ENCODE measurements around the gene NPIPB2. TPM values are rescaled to one million over a fixed set of nuclear protein-coding genes. Genes with fewer than 3 reads are reported as not detected.

The NPIPB2 gene
- total and polyA plus RNA-seq, 2 of the 13 experiments (the other 11 are each of a cell fraction or from before 2014, with no cell fraction given), result 1.8 to 4.1 TPM

GRCh38 chr16:11913425-11914079 is 28.3 kb downstream of the NPIPB2 start (continued):
- no peak for TF ChIP-seq PAWR (CRISPR knock-in tag; IDR thresholded peaks at IDR 0.05; ENCODE audit: borderline replicate concordance)
- TF ChIP-seq RFXANK (CRISPR knock-in tag; IDR thresholded peaks at IDR 0.05), result no peak
- 0 out of 2 replicates have a peak, but pooled peaks have one; percentile 21 for TF ChIP-seq FOXK1 (CRISPR knock-in tag; IDR thresholded peaks at IDR 0.05; ENCODE audit: borderline replicate concordance, low read depth)
- TF ChIP-seq REST (IDR thresholded peaks at IDR 0.05; ENCODE audit: borderline replicate concordance in 1 of 2, low read depth in 1 of 2, low read length in 2 of 2), result no peak
- TF ChIP-seq TEAD2 (CRISPR knock-in tag; IDR thresholded peaks at IDR 0.05), result no peak
- TF ChIP-seq ZNF788 (CRISPR knock-in tag; IDR thresholded peaks at IDR 0.05; ENCODE audit: borderline replicate concordance), result no peak
- no peak for TF ChIP-seq TGIF2 (CRISPR knock-in tag; IDR thresholded peaks at IDR 0.05)
- TF ChIP-seq CHD4 (IDR thresholded peaks at IDR 0.05; ENCODE audit: borderline replicate concordance, low read length), result no peak
- TF ChIP-seq MAF1 (CRISPR knock-in tag; IDR thresholded peaks at IDR 0.05; ENCODE audit: borderline replicate concordance), result no peak
- TF ChIP-seq ZNF703 (CRISPR knock-in tag; IDR thresholded peaks at IDR 0.05; ENCODE audit: borderline replicate concordance), result no peak
- no peak for TF ChIP-seq NR2F2 (IDR thresholded peaks at IDR 0.05; ENCODE audit: borderline replicate concordance, low read depth)
- TF ChIP-seq YY1 (IDR thresholded peaks at IDR 0.05; ENCODE audit: insufficient read depth, insufficient replicate concordance, low read depth, low read length), result peak; percentile 39
- 0 out of 2 replicates have a peak, but pooled peaks have one; percentile 29 for TF ChIP-seq ATF5 (CRISPR knock-in tag; IDR thresholded peaks at IDR 0.05; ENCODE audit: low read depth)
- TF ChIP-seq SUZ12 (IDR thresholded peaks at IDR 0.05; ENCODE audit: low read depth, low read length), result no peak
- no peak for TF ChIP-seq MED1 (CRISPR knock-in tag; IDR thresholded peaks at IDR 0.05)
- no peak for TF ChIP-seq PHF5A (CRISPR knock-in tag; IDR thresholded peaks at IDR 0.05; ENCODE audit: low read depth, unreplicated experiment)
- TF ChIP-seq SIN3B (IDR thresholded peaks at IDR 0.05; ENCODE audit: low read length), result no peak
- TF ChIP-seq ZNF256 (CRISPR knock-in tag; conservative IDR thresholded peaks at IDR 0.05), result no peak
- TF ChIP-seq ZNF282 (IDR thresholded peaks at IDR 0.05; ENCODE audit: partially characterized antibody), result no peak
- no peak for TF ChIP-seq ZKSCAN8 (CRISPR knock-in tag; IDR thresholded peaks at IDR 0.05; ENCODE audit: borderline replicate concordance)
- no peak for TF ChIP-seq ZNF326 (CRISPR knock-in tag; IDR thresholded peaks at IDR 0.05; ENCODE audit: borderline replicate concordance)
- TF ChIP-seq ZBTB7B (CRISPR knock-in tag; IDR thresholded peaks at IDR 0.05), result 0 out of 2 replicates have a peak, but pooled peaks have one; percentile 33
- 0 out of 2 replicates have a peak, but pooled peaks have one; percentile 22 for TF ChIP-seq GTF2F1 (IDR thresholded peaks at IDR 0.05; ENCODE audit: low read length)
- TF ChIP-seq GATAD1 (CRISPR knock-in tag; IDR thresholded peaks at IDR 0.05), result 0 out of 2 replicates have a peak, but pooled peaks have one; percentile 10
- 0 out of 2 replicates have a peak, but pooled peaks have one; percentile 20 for TF ChIP-seq GFI1 (CRISPR knock-in tag; IDR thresholded peaks at IDR 0.05; ENCODE audit: borderline replicate concordance)
- no peak for TF ChIP-seq SATB2 (CRISPR knock-in tag; IDR thresholded peaks at IDR 0.05)
- no peak for TF ChIP-seq ZNF207 (IDR thresholded peaks at IDR 0.05; ENCODE audit: borderline replicate concordance)
- TF ChIP-seq FOSL2 (CRISPR knock-in tag; IDR thresholded peaks at IDR 0.05), result no peak
- TF ChIP-seq MED13 (CRISPR knock-in tag; IDR thresholded peaks at IDR 0.05), result no peak
- no peak for TF ChIP-seq ZNF101 (CRISPR knock-in tag; IDR thresholded peaks at IDR 0.05; ENCODE audit: borderline replicate concordance, low read depth)
